UCSD-AML1 (cell line): ENCODE results near the gene XG.
"Not testable (repeated sequence)": the region's sequence is repeated elsewhere in the genome, so short reads cannot be mapped to it uniquely, and the experiment has no call there.

Experiments
- DNase-seq: peaks from one replicate; lab custom pipeline; 2025; ENCODE audit not compliant: unreplicated experiment; lab: John Stamatoyannopoulos, UW

XG gene

GRCh38 chrX:2751874-2752300, at the start of gene XG:
Gene XG, plus strand, starts transcription at chrX:2752040. Its CDS starts 235 bp downstream, at chrX:2752275.
- not testable (repeated sequence) for DNase-seq

GRCh38 chrX:2703991-2704369, 47.9 kb upstream of the XG start:
- DNase-seq: no peak

- DNase-seq: no peak
Observed at GRCh38 chrX:2705046-2705832, 46.6 kb upstream of the XG start.

- no peak for DNase-seq
Observed at GRCh38 chrX:2707334-2707760, 44.5 kb upstream of the XG start.

- DNase-seq: no peak
Observed at GRCh38 chrX:2708021-2708420, 43.8 kb upstream of the XG start.

- DNase-seq: no peak
Observed at GRCh38 chrX:2708592-2709188, 43.1 kb upstream of the XG start.

GRCh38 chrX:2709556-2709955, 42.3 kb upstream of the XG start:
- no peak for DNase-seq

- DNase-seq: no peak
Observed at GRCh38 chrX:2710041-2710840, 41.6 kb upstream of the XG start.

- no peak for DNase-seq
Observed at GRCh38 chrX:2711441-2711840, 40.4 kb upstream of the XG start.

GRCh38 chrX:2712428-2712827, 39.4 kb upstream of the XG start:
- no peak for DNase-seq

GRCh38 chrX:2712890-2713840, 38.7 kb upstream of the XG start:
- no peak for DNase-seq

GRCh38 chrX:2714551-2714950, 37.3 kb upstream of the XG start:
- no peak for DNase-seq

GRCh38 chrX:2715066-2715600, 36.7 kb upstream of the XG start:
- DNase-seq: no peak

- DNase-seq: no peak
Observed at GRCh38 chrX:2717312-2717711, 34.5 kb upstream of the XG start.

GRCh38 chrX:2718821-2719220, 33.0 kb upstream of the XG start:
- no peak for DNase-seq

- DNase-seq: no peak
Observed at GRCh38 chrX:2719774-2720447, 31.9 kb upstream of the XG start.

- no peak for DNase-seq
Observed at GRCh38 chrX:2723286-2723879, 28.5 kb upstream of the XG start.

- DNase-seq: not testable (repeated sequence)
Observed at GRCh38 chrX:2727264-2727663, 24.6 kb upstream of the XG start.

- DNase-seq: no peak
Observed at GRCh38 chrX:2732076-2732475, 19.8 kb upstream of the XG start.

- DNase-seq: no peak
Observed at GRCh38 chrX:2732649-2733048, 19.2 kb upstream of the XG start.
